Measurements from ENCODE around the gene ZSWIM4.

The ZSWIM4 gene

GRCh38 chr19:13794757-13795589 lies at the start of gene ZSWIM4:
ZSWIM4 (plus strand) TSS chr19:13795443; CDS start chr19:13795649, 206 bp downstream.
- DNase-seq = peak; percentile 99

- DNase-seq = no peak
Observed at GRCh38 chr19:13747098-13747453, 48.2 kb upstream of the ZSWIM4 start.

GRCh38 chr19:13748169-13748828 lies 46.9 kb upstream of the ZSWIM4 start:
- peak; percentile 71 for DNase-seq

GRCh38 chr19:13751436-13751835 lies 43.8 kb upstream of the ZSWIM4 start:
- no peak for DNase-seq

- peak; percentile 51 for DNase-seq
Observed at GRCh38 chr19:13753622-13754021, 41.6 kb upstream of the ZSWIM4 start.

GRCh38 chr19:13756210-13756609 lies 39.0 kb upstream of the ZSWIM4 start:
- DNase-seq = no peak

- no peak for DNase-seq
Observed at GRCh38 chr19:13757805-13758772, 37.2 kb upstream of the ZSWIM4 start.

GRCh38 chr19:13758795-13759194 lies 36.4 kb upstream of the ZSWIM4 start:
- no peak for DNase-seq

- no peak for DNase-seq
Observed at GRCh38 chr19:13761423-13761822, 33.8 kb upstream of the ZSWIM4 start.

GRCh38 chr19:13762635-13763235 lies 32.5 kb upstream of the ZSWIM4 start:
- no peak for DNase-seq

GRCh38 chr19:13763265-13763664 lies 32.0 kb upstream of the ZSWIM4 start:
- no peak for DNase-seq

GRCh38 chr19:13764101-13764807 lies 31.0 kb upstream of the ZSWIM4 start, which contains the start of gene MRI1:
MRI1 (plus strand) TSS chr19:13764522; CDS start chr19:13764589, 67 bp downstream.
- peak; percentile 65 for DNase-seq

GRCh38 chr19:13764821-13765394 lies 30.3 kb upstream of the ZSWIM4 start:
- peak; percentile 41 for DNase-seq

- DNase-seq = no peak
Observed at GRCh38 chr19:13765395-13766094, 29.7 kb upstream of the ZSWIM4 start.

GRCh38 chr19:13766095-13766481 lies 29.2 kb upstream of the ZSWIM4 start:
- no peak for DNase-seq

GRCh38 chr19:13768510-13768909 lies 26.7 kb upstream of the ZSWIM4 start:
- DNase-seq = no peak

- no peak for DNase-seq
Observed at GRCh38 chr19:13770013-13770635, 25.1 kb upstream of the ZSWIM4 start.

- DNase-seq = peak; percentile 94
Observed at GRCh38 chr19:13774217-13775191, 20.7 kb upstream of the ZSWIM4 start, which contains the start of gene C19orf53. C19orf53 (plus strand) TSS chr19:13774456; CDS start chr19:13774478, 22 bp downstream.

GRCh38 chr19:13778398-13778797 lies 16.8 kb upstream of the ZSWIM4 start:
- DNase-seq = no peak
